HG03571 (cell line): ENCODE data around the gene RSPH1.
A peak's percentile ranks its signal among the peaks of the same experiment; 100 is the strongest.

Experiments used
- ATAC-seq: cut with Tn5 transposase; IDR thresholded peaks from one replicate; pipeline ENCODE4 v1.9.1; 2021; ENCODE audit not compliant: unreplicated experiment

The RSPH1 gene

DNA sequence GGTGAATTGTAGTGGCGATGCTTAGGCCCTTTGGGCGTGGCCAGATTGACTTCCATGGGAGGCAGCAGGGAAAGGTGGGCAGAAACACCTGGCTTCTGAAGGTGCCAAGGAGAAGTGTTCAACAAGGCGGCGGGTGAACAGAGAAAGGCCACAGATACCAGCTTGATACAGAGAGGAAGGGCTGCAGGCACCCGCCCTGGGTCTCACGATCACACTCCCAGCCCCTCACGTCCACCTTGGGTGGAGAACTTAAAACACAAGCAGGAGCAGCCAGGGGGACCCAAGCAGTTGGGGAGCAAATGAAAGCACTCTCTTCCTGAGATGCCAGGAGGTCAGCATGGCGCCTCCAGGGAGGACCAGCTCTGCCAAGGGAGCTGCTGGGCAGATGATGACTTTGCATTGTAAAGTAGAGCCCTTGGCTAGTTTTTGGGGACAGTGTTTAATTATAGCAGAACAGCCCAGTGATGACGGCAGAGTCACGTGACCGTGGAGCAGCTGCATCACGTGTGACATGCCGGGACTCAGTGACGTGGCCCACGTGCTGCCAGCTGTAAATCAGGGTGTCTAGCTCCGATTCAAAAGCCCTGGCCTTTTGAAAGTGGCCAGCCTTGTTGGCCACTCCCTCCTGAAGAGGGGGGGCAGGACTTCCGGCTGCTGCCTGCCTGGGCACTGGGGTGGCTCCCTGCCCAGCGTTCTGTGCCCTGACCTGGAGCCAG lies 36.6 kb upstream of the RSPH1 start:
- ATAC-seq, result no peak

DNA sequence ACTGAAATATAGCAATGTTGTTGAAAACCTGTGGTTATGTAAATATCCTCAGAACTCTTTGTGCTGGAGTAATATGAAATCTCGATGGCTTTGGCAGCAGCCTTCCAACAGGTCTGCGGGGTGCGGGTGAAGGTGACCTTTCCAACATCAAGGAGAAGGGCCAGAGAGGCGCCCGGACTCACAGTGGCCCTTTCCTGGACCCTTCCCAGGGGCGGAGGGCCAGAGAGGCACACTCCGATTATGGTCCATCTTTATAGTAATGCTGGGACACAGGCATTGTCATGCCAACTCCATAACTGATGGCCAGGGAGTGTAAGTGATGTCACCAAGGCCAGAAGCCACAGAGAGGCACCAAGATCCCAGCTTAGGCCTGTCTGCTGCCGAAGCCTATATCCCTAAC lies 35.7 kb upstream of the RSPH1 start:
- ATAC-seq, result no peak

DNA sequence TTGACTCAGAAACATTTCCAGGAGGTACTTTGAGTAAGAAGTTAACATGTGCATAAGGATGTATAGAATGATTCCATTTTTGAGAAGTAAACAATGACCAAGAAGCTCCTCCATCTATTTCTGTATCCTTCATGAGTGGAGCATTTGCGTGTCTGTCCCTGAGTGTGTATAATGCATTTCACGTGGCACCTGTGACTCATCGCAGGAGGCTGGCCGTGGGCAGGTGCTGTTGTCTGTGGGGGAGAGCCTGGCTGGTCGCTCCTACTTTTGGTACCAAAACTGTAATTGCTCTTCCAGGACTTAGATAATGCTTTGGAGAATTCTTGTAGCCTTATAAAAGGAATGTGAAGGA lies 34.1 kb upstream of the RSPH1 start:
- no peak for ATAC-seq

DNA sequence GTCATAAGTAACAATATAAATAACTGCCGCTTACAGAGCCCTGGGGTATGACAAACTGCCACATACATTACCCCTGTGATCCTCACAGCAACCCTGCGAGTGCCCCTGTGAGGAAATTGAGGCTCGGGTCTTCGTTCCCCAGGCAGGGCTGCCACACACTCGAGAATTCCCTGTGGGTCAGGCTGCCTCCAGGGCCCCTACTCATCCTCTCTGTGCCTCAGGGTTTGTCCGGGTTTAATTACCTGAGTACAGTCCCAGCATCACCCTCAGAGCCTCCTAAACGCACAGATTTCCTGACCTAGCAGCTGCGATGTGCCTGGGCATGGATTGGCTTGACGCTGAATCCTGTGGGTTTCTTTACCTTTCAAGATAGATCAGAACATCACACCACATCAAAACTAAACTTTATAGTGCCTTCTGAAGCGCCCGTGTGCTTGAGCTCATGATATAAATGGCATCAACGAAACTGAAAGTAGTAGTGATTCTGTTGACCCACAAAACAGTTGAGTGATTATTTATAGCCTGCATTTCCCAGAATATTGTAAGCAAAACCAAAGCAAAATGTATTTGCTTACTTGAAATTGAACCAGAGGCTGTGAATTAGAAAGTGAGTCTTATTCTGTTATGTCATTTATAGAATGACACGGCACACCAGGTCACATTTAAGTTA lies 31.6 kb upstream of the RSPH1 start:
- no peak for ATAC-seq

DNA sequence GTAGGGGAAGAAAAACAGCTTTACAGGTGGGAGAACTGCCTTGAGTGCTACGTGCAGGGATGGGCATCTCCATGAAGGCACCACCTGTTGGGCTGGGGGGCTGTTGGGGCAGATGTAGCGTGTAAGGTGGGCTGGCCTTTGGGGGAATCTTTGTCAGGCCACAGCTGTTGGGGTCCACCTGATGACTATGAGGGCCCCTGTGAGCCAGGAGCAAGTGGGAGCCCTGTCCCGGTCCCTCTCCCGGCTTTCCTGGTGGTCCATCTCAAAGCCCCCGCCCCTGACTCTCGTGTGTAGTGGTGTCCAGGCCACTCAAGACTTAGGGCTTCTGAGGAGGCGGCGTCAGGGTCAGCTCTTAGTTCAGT lies 31.1 kb upstream of the RSPH1 start:
- ATAC-seq, result no peak

DNA sequence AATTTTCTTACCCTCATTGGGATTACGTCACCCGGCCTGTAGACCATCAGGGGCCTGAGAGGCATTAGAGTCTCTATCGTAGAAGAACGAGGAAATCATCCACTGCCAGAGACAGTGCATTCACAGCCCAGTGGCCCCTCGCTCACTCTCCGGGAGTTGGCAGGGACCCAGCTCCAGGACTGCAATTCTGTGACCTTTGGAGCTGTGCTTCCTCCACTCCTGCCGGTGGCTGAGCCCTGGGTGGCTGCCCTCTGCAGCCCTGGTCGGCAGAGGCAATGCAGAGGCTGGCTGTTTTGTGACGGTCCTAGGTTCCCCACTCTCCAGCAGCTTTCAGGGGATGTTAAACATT lies 30.3 kb upstream of the RSPH1 start:
- ATAC-seq, result no peak

DNA sequence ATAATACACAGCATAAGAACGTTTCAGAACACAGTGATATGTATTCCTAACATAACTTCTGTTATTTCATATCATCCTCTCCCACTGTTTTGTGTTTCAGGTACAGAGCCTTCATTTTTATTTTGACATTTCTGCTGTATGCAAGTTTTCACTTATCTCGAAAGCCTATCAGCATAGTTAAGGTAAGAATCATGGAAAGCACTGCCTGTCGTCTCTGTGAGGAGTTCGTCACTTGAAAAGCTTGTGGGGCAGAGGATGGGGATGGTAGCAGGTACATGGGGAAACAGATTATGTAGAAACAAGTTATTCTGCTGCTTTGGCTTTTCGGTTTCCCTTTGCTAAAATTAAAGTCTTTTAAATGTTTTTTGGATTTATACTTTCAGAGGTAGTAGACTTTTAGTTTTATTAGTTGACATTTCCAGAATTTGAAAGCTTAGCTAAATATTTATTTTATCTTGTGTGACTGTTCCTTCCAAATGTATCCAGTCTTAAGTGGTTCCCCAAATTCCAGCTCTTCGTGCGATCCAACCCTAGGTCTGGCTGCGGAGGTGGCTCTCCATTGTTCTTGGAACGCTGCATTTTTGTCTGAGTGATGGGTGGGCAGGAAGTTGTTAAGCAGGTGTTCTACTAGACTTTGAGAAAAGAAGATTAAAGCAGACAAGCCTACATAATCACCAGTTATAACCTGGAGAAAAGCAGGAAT lies 29.8 kb upstream of the RSPH1 start:
- no peak for ATAC-seq

DNA sequence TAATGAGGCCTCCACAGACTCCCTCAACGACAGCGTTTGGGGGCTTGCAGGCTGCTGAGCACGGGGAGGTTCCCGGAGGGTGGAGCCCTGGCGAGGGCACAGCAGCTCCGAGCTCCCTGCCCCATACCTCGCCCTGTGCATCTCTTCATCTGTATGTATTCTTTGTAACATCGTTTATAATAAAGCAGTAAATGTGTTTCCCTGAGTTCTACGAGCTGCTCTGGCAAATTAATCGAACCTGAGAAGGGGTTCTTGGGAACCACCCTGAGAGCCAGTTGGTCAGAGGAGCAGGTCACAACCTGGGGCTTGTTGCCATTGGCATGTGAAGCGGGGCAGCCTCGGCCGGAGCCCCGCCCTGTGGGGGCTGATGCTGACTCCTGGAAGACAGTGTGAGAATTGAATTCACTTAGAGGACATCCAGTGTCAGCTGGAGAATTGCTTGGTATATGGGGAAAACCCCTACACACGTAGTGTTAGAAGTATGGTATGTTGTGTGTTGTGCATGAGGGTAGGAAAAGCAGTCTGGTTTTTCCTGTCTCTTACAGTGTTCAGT lies 29.1 kb upstream of the RSPH1 start:
- ATAC-seq, result peak; percentile 15

DNA sequence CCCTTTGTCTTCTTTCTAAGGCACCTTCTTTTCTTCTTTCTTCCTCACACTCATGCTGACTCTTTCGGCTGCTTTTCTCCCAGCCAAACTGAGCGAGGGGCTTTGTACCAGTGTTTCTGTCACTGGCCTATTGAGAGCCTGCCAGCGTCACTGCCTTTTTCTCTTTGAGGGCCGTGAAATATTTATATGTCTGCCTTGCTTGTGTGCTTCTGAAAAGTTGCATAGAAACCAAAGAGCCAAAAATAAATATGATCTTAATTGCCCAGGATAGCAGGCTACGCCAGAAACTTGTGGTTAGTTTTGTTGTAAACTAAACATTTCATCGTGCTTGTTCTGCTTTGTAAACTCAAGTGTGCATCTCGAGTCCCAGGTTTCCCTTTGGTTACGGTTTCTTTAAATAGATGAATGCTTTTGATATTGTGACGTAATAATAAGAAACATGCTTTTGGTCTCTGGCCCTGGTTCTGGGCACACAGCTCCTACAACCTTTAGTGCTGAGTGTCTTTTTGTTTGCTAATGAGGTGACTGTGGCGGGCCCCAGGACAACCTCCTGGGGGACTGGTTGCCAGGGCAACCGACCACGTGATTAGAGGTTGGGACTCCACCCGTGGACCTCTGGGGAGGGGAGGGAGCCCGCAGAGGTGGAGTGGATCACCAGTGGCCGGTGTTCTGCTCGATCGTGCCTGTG lies 28.5 kb upstream of the RSPH1 start:
- ATAC-seq, result peak; percentile 72

DNA sequence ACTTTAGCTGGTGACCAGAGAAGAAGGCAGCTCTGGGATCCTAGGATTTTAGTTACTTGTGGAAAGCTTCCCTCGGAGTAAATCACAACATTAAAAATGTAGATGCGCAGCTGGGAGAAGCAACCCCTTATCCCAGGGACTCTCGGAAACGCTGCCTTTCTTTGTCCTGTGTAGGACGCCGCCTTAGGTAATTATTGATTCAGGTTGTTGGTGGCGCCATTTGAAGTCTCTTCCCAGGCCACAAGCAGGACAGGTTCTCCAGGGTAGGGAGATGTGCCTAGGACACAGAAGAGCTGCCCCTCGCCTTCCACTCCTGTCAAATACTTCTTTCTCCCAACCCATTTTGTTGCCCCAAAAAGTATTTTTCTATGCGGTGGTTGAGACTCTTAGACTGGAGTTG lies 27.9 kb upstream of the RSPH1 start:
- no peak for ATAC-seq

DNA sequence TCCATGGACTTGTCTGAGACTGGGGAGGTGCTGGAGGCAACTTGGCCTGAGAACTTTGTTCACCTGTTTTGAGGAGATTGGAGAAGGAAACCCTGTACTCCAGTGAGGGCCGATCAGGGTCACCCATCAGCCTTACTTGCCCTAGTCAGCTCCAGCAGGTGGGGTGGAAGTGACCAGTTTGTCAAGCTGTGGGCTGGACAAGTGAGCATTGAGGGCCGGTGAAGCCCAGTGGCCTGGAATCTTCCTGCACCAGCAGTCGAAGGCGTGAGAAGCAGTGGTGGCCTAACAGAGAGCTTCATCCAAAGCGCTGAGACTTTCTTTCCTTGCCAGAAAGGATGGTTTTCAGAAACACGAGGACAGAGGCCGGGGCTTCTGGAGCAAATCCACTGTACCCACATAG lies 27.2 kb upstream of the RSPH1 start:
- no peak for ATAC-seq

DNA sequence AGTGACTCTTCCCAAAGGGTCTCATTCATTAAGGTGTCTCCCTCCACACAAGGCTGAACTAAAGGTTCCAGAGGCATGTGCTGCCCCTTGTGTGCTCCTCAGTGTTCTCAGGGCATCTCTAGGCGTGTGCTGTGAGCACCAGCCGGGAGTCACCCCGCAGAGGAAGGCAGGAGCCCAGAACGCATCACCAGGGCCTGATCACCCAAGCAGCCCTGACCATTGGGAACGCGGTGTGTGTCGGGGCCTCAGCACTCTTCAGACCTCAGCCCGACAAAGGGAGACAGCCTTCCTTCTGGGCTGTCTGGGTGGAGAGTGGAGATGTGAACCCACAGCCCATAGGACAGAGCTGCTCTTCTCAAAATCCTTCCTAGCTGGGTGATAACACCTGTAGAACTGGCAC lies 26.7 kb upstream of the RSPH1 start:
- ATAC-seq, result no peak

DNA sequence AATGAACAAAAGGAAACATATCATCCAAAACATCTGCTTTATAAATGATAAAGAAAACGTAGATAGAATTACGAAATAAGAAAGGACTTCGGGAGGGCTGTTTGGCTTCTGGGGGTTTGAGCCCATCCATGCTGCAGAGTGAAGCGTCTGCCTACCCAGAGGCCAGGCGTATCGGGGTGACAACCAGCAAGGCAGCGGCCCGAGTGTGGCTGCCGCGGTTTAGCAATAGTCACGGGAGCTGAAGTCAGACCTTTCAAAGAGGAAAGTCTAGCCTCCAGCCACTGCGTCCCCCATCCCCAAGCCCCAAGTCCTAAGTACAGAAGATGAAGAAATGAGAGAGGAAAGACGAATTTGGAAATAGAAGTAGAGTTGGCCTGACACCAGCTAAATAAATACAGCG lies 26.2 kb upstream of the RSPH1 start:
- ATAC-seq, result no peak

DNA sequence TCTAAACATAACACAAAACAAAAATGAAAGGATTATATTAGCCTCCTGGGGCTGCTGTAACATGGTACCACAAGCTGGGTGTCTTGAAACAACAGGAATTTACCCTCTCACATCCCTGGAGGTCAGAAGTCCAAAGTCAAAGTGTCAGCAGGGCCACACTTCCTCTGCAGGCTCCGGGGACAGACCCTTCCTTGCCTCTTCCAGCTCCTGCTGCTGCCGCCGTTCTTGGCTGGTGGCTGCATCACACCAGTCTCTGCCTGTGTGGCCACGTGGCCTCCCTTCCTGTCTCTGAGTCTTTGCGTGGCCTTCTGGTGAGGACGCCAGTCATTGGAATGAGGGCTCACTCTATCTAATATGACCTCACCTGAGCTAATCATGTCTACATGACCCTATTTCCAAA lies 25.8 kb upstream of the RSPH1 start:
- no peak for ATAC-seq

DNA sequence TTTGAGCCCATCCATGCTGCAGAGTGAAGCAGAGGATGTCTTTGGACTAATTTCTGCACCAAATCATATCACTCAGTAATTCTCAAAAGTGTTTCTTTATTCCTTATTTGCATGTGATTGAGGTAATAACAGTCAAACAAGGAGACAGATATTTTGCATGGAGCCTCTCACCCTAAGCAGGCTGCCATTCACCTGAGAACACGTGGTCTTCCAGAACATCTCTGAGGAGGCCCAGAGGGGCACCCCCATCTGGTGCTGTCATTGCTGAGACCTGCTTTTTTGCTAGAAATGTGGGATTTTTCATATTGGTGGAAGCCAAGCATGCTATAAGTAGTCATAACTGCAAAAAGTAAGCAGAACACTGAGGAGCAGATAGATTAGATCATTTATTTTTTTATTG lies 25.4 kb upstream of the RSPH1 start:
- no peak for ATAC-seq

DNA sequence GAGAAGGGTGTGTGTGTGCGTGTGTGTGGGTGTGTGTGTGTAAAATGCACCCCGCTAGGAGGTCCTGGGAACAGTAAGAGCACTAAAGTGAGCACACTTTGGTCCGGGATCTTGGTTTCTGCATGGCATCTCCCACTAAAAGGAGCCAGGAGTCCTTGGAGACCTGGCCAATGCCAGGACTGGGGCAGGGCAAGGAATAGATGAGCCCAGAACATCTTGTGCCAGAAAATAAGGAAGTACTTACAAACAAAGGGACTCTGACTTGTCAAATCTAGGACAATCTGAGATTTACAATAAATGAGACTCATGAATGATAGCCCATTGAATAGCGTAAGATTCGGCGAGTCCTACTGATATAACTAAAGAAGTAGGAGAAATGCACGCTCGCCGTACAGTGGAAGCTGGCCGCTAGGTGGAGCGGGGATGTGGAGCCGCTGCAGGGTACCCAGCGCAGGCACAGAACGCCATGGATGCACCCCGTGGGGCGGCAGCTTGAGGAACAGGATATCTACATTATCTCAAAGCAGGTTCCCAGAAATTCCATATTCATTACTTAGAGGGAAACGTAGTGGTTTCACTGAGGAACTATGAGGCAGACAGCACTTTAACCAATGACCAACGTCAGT lies 24.7 kb upstream of the RSPH1 start:
- no peak for ATAC-seq

DNA sequence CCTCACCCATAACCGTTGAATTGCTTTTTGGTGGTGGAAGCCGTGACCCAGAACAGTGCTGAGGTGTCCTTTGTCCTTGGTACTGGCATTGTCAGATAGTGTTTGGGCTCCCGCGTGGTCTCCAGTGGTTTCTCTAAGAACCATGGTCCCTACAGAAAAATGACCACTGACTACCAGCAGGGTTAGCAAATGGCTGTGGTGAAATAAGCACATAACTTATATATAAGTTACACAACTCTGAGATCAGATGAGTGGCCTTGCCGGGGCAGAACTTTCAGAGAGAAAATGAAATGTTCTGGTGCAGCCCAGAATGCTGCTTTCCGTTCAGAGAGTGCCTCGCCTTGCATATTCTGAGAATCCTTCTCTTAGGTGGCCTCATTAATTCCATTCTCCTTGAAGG lies 22.6 kb upstream of the RSPH1 start:
- ATAC-seq, result no peak

DNA sequence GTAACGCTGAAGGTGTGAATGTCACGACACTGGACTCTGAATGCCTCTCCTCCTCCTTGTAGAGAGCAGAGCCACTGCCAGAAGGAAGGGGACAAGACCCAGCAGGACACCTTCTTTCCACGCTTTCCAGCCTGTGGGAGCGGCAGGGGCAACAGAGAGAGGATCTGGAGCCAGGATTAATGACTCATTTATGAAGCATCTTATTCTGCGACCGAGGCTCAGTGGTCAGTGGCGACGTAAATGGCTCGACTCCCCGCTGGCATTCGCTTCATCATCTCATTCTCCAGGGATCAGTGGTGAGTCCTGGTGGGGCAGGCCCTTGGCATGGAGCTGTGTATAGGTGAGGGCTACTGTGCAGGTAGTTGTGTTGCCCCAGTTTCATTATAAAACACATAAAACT lies 22.2 kb upstream of the RSPH1 start:
- ATAC-seq, result no peak

DNA sequence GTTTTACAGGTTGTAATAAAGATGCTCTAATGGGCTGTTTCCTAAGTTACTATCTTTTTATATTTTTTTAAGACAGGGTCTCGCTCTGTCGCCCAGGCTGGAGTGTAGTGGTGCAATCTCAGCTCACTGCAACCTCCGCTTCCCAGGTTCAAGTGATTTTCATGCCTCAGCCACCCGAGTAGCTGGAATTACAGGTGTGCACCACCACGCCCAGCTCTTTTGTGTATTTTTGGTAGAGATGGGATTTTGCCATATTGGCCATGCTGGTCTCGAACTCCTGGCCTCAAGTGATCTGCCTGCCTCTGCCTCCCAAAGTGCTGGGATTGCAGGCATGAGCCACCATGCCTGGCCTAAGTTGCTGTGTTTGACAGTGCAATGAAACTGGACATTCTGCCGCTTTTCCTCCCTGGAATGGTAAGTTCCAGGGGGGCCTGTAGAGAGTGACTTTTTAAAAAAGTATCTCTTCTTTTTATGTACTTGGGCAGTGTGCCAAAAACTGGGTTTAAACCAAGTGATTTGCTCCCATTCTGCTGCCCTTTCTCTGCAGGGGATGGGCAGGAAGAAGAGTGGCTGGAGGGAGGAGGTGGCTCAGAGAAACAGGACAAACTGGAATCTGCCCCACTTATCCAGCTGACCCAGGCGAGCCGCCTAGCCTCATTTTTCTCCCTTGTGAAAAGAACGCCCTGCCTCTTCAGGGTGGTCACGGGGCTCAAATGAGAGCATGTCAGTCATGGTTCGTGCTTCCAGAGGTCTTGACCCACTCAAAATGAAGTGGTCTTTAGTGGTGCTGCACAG lies 19.9 kb upstream of the RSPH1 start:
- ATAC-seq, result no peak

DNA sequence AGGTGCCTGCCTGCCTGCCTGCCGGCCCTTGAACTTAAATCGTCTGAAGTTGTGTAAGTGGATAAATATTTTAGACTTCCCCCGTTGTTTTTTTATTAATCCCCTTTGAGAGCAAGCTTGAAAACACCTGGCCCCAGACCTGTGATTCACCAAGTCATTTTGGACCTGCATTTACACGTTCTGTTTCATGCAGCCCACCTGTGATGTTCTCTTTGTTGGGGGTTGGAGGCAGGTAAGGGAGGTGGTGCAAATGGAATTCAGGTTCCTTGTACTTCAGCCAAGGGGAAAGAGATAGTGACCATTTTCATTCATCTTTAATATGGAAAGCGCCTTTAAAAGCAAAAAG lies 18.8 kb upstream of the RSPH1 start:
- no peak for ATAC-seq
